Mucosa of rectum (tissue), 2 donors: ENCODE measurements around the gene ABHD5.

Experiments used
- H3K27ac ChIP-seq, 2 donors: one replicate each; pipeline ENCODE4 v1.7.0; 2013; ENCODE audit warnings: inconsistent platforms in 2 of 2, low read depth in 2 of 2, low read length in 2 of 2
- H3K27me3 ChIP-seq, 2 donors: one replicate each; pipeline ENCODE4 v1.7.0; 2013; ENCODE audit warnings: low read length in 2 of 2; ENCODE audit not compliant: control insufficient read depth in 2 of 2, insufficient read depth in 2 of 2
- H3K36me3 ChIP-seq, 2 donors: one replicate each; pipeline ENCODE4 v1.7.0; 2013; ENCODE audit warnings: low read length in 2 of 2; ENCODE audit not compliant: control insufficient read depth in 2 of 2, insufficient read depth in 2 of 2
- H3K4me1 ChIP-seq, 2 donors: one replicate each; pipeline ENCODE4 v1.7.0; 2013; ENCODE audit warnings: low read length in 2 of 2, mild to moderate bottlenecking in 1 of 2; ENCODE audit not compliant: control insufficient read depth in 2 of 2, insufficient read depth in 2 of 2
- H3K4me3 ChIP-seq, 2 donors: one replicate each; pipeline ENCODE4 v1.7.0; 2013; ENCODE audit warnings: low read length in 2 of 2
- H3K9ac ChIP-seq, 2 donors: one replicate each; pipeline ENCODE4 v1.7.0; 2013; ENCODE audit warnings: low read length in 2 of 2, low read depth in 1 of 2, mild to moderate bottlenecking in 1 of 2
- H3K9me3 ChIP-seq, 2 donors: one replicate each; pipeline ENCODE4 v1.7.0; 2013; ENCODE audit warnings: low read length in 2 of 2; ENCODE audit not compliant: control insufficient read depth in 2 of 2
- donor health status: healthy.
- donor health status: Normal muscosa, but diverticular disease.

Gene ABHD5

DNA sequence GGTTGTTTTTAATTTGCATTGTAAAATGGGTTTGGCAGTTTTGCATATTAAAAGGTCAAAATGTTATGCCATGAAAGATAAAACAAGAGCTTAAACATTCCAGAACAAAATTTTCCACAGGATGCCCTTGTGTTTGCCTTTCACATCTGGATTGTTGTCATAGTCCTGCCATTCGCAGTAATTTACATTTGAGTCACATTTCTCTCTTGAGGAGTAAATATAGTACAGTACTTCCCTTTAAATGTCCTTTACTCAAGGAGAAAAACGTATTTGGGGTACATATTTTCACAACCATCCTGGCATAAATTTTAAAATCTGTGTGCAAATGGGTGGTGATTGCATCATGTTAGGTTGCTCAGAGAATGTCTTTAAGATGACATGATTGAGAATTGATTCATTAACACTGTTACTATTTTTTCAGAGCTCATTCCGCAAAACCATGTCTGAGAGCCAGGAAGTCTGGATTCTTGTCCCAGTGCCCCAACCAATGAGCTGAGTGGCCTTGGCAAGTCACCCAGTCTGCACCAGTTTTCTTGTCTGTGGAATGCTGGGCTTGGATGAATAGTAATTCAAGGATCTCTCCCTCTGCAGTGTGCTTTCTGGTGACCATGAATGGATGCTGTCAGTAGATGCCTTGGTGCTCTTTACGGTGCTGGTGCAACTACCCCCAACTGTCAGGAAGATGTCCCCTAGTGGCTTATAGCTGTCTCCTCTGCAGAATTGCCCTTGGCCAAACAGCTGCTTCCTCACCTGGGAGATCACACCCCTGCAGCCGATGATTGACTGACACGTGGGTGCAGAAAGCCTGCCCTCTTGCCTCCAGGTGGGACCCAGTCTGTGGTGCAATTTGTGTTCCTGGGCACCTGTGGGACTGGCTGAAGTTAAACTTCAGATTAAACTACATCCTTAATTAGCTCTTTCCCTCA, 43.0 kb downstream of the ABHD5 start:
- Histone ChIP-seq H3K9ac (no peak overlapping the region), H3K4me1 (peaks cover 11 to 25% of the 10 kb centered on the region in 2 donors), H3K27me3 (no peaks in the 10 kb centered on the region), H3K4me3 (no peak overlapping the region), H3K36me3 (peaks cover 0 to 6% of the 10 kb centered on the region in 2 donors), H3K9me3 (no peaks in the 10 kb centered on the region), H3K27ac (no peak overlapping the region)

DNA sequence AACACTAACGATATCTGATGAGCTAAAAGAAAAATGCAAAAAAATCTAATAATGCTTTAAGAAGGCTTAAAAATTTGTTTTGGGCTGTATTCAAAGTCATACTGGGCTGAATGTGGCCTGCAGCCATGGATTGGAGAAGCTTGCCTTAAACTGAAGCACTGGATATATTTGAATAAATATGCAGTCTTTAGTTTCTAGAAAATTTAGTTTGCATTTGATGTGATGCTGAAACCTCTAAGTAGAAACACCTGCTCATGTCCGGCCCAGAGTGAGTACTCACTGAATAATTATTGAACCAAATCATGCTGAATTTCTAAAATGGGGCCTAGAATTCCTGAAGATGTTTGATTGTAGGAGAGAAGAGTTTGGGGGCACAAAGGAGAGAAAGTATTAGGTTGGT, 43.9 kb downstream of the ABHD5 start:
- Histone ChIP-seq H3K27me3 (no peaks in the 10 kb centered on the region), H3K36me3 (peaks cover 0 to 6% of the 10 kb centered on the region in 2 donors), H3K27ac (no peak overlapping the region), H3K9ac (no peak overlapping the region), H3K4me1 (peaks cover 10 to 17% of the 10 kb centered on the region in 2 donors), H3K9me3 (no peaks in the 10 kb centered on the region), H3K4me3 (no peak overlapping the region)

DNA sequence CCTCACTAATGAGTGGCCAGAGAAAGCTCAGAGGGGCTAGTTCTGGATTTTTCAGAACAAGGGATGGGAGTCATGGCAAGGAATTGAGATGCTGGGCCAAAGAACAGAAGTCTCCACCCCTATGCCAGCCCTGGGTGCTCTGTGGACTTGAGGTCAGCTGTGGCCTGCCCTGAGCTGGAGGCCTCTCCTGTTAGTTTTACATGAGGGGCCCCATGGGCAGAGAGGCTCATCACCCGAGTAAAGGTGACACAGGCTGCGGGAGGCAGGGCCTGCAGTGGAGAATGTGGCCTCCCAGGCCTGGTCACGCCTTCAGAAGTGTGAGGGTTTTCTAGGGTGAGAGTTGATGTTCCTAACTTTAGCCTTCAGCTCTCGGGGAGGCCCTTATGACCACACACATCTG, 44.9 kb downstream of the ABHD5 start:
- H3K9me3 ChIP-seq = no peaks in the 10 kb centered on the region
- H3K4me3 ChIP-seq = no peak overlapping the region
- H3K36me3 ChIP-seq = peaks cover 0 to 6% of the 10 kb centered on the region in 2 donors

DNA sequence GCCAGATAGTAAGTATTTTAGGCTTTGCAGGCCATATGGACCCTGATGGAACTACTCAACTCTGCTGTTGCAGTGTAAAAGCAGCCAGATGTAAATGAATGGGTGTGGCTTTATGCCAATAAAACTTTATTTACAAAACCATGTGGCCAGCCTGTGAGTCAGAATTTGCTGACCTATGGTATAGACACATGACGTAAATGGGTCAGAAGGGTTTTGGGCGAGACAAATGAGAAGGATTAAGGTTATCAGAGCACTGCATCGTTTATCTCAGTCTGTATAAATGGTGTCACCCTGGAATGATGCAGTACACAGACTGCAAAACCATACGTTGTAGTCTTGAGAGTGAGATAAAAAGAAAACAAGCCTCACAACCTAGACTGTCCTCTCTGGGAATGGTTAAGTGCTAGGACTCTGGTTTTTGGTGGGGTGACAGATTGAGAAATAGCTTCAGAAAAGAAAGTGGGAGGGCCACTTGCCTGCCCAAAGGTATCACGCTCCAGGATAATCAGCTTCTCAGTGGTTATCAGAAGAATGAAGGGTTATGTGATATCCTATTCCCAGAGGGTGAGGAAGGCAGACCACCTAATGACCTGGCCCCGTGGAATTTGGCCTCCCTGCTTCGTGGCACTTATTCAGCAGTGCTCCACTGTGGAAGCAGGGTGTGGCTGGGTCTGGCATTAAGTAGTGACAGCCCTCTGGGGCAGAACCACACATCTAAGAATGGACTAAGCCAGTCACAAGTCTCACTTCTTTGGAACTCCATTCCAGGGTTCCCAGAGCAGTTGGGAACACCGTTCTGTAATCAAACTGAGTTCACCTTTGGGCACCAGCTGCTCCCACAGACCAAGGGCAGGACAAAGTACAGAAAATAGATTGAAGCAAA, 46.1 kb downstream of the ABHD5 start:
- Histone ChIP-seq H3K36me3 (peaks cover 0 to 6% of the 10 kb centered on the region in 2 donors), H3K9me3 (no peaks in the 10 kb centered on the region), H3K27me3 (no peaks in the 10 kb centered on the region), H3K4me1 (peaks cover 8 to 9% of the 10 kb centered on the region in 2 donors), H3K4me3 (no peak overlapping the region), H3K27ac (peak overlapping the region; percentile 26 to 68), H3K9ac (no peak overlapping the region)

More for the DNA sequence above, 44.9 kb downstream of the ABHD5 start:
- H3K4me1 ChIP-seq = peaks cover 8 to 11% of the 10 kb centered on the region in 2 donors
- H3K9ac ChIP-seq = no peak overlapping the region
- H3K27me3 ChIP-seq = no peaks in the 10 kb centered on the region
- peak overlapping the region in 1 of 2 donors; percentile 5 for H3K27ac ChIP-seq

DNA sequence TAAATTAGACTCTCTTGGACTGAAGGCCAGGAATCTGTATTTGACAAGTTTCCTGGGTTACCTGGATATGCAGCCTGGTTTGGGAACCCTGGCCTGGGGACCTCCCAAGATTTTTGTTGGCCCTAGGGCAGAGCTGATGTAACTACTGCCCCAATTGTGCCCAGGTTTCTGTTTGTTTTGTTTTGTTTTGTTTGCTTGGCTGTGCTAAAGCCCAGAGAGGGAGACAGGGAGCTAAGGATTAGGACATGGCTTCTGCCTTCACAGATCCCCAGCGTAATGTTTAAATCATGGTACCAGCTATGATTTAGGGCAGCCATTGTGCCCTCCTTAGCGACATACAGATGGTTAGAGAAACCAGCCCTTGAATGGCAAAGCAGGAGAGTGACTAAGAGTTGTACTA, 47.6 kb downstream of the ABHD5 start:
- H3K4me1 ChIP-seq = peaks cover 8 to 13% of the 10 kb centered on the region in 2 donors
- no peak overlapping the region for H3K27ac ChIP-seq
- H3K9me3 ChIP-seq = no peaks in the 10 kb centered on the region

DNA sequence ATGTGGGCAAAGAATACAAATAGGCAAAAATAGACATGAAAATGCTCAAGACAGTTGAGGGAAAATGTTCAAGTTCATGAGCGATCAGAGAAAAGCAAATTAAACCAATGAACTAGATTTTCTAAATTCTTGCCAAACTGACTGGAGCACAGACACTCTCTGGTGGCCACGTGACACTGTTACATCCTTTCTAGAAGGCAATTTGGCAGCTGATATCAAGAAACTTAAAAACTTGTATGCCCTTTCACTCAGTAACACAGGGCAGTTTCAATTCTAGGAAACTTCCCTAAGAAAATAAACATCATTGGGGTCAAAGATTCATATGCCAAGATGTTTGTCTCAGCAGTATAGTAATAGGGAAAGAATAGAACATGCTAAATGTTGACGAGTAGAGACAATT, 52.2 kb downstream of the ABHD5 start:
- no peaks in the 10 kb centered on the region for H3K27me3 ChIP-seq
- H3K27ac ChIP-seq = peak overlapping the region in 1 of 2 donors; percentile 13
- no peaks in the 10 kb centered on the region for H3K36me3 ChIP-seq
- no peak overlapping the region for H3K9ac ChIP-seq
- no peak overlapping the region for H3K4me3 ChIP-seq
- no peaks in the 10 kb centered on the region for H3K9me3 ChIP-seq
- peaks cover 0 to 4% of the 10 kb centered on the region in 2 donors for H3K4me1 ChIP-seq

More for the DNA sequence above, 47.6 kb downstream of the ABHD5 start:
- peaks cover 0 to 3% of the 10 kb centered on the region in 2 donors for H3K36me3 ChIP-seq
- no peak overlapping the region for H3K9ac ChIP-seq
- H3K4me3 ChIP-seq = no peak overlapping the region
- H3K27me3 ChIP-seq = no peaks in the 10 kb centered on the region

DNA sequence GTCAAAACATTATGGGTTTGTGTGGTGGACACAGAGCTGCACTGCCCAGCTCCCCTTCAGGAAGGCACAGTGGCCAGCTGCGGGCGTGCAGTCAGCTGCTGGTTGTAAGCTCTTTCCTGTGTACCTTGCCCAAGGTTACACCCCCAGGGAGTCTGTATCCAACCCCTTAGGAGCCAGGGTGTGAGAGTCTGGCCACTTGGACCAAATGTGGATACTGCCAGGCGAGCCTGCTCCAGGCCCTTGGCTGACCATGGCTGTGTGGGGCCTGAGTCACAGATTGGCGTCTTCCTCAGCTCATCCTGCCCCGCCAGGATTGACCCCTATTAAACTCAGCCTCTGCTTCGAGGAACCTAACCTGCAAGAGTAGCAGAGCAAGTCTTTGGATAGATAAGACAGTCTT, 56.9 kb downstream of the ABHD5 start:
- Histone ChIP-seq H3K27me3 (no peaks in the 10 kb centered on the region), H3K9me3 (no peaks in the 10 kb centered on the region), H3K4me1 (peaks cover 0 to 4% of the 10 kb centered on the region in 2 donors), H3K4me3 (no peak overlapping the region), H3K36me3 (no peaks in the 10 kb centered on the region), H3K9ac (no peak overlapping the region), H3K27ac (no peak overlapping the region)

DNA sequence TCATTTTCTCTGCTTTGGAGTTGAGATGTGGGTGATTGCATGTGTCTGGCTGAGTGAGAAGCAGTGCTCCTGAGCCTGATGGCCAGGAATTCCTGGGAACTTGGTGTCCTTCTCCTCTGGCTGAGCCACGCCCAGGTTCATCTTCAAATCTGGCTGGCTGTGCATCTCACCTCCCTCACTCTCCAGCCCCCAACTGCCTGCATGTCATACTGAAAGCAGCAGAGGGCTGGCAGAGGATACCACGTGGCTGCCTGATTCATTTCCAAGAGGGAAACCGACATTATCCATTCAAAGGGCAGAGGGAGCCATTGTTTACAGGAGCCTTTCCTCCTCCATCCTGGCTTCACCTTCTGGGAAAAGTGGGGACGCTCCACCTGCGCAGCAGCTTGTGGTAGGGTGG, 57.4 kb downstream of the ABHD5 start:
- H3K4me1 ChIP-seq = peaks cover 0 to 1% of the 10 kb centered on the region in 2 donors
- no peaks in the 10 kb centered on the region for H3K36me3 ChIP-seq
- H3K27ac ChIP-seq = no peak overlapping the region
- no peaks in the 10 kb centered on the region for H3K27me3 ChIP-seq
- no peaks in the 10 kb centered on the region for H3K9me3 ChIP-seq
- no peak overlapping the region for H3K4me3 ChIP-seq
- no peak overlapping the region for H3K9ac ChIP-seq

DNA sequence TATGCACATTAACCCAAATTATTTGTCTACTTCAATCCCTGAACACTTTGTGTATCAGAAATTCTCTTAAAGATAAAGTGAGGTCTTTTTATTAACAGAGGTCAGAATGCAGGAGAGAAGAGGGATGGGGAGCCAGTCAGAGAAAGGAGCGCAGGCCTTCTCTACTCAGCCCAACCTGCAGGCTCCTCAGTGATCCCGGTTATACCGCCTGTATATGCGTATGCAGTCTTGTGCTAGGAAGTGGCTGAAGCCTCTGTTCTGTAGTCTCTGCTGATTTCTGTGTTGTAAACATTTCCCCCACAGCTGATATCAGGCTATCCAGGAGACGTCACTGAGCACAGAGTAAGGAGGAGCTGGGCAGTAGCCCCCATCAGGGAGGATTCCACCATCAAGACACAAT, 57.9 kb downstream of the ABHD5 start:
- Histone ChIP-seq H3K36me3 (no peaks in the 10 kb centered on the region), H3K4me3 (no peak overlapping the region), H3K4me1 (no peaks in the 10 kb centered on the region), H3K27me3 (no peaks in the 10 kb centered on the region), H3K9me3 (no peaks in the 10 kb centered on the region), H3K9ac (no peak overlapping the region), H3K27ac (no peak overlapping the region)

DNA sequence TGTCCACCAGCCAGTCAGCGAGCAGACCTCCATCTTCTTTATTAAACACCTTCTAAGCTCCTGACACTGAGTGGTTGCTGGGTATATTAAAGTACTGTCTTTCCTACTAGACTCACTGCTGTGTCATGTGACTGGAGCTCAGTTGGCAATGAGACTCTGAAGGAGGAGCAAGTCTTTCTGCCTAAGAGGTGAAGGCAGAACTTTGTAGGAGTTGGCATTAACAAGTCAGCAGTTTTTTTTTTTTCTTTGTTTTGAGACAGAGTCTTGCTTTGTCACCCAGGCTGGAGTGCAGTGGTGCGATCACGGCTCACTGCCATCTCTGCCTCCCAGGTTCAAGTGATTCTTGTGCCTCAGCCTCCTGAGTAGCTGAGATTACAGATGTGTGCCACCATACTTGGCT, 62.2 kb downstream of the ABHD5 start:
- Histone ChIP-seq H3K9ac (no peak overlapping the region), H3K27me3 (no peaks in the 10 kb centered on the region), H3K27ac (no peak overlapping the region), H3K36me3 (no peaks in the 10 kb centered on the region), H3K4me1 (peaks cover 2 to 8% of the 10 kb centered on the region in 2 donors), H3K9me3 (no peaks in the 10 kb centered on the region), H3K4me3 (no peak overlapping the region)
